Activated CD4-positive, alpha-beta T cell treated with anti-CD3 and anti-CD28 coated beads for 36 hours (primary cell): ENCODE data around the gene CRYGN. TPM values are rescaled to one million over a fixed set of nuclear protein-coding genes. Genes with fewer than 3 reads are reported as not detected.

ENCODE experiments used
- ATAC-seq: fragments of 200-7000 bp; cut with Tn5 transposase; one replicate; pipeline ENCODE4 v1.10.0; 2021; ENCODE audit warnings: mild to moderate bottlenecking, moderate library complexity
- CTCF ChIA-PET: fragments of 350-600 bp; sonication (Branson Sonifier 250); formaldehyde crosslinking; loops from one replicate; lab custom pipeline; 2021; ENCODE audit warnings: antibody characterized with exemption; lab: Charles Lee
- POLR2A ChIA-PET: fragments of 350-600 bp; sonication (Branson Sonifier 250); formaldehyde crosslinking; loops from one replicate; lab custom pipeline; 2021; ENCODE audit warnings: antibody characterized with exemption, inconsistent platforms; lab: Charles Lee
- DNase-seq: peaks from one replicate; pipeline ENCODE4 v3.0.0-alpha.2; 2020
- H3K27ac Mint-ChIP-seq: one replicate; pipeline ENCODE4 v1.8.0; 2021; ENCODE audit warnings: mixed read lengths
- H3K27me3 Mint-ChIP-seq: one replicate; pipeline ENCODE4 v1.8.0; 2021; ENCODE audit warnings: mixed read lengths
- H3K36me3 Mint-ChIP-seq: one replicate; pipeline ENCODE4 v1.8.0; 2021; ENCODE audit warnings: low read depth, mixed read lengths
- H3K4me1 Mint-ChIP-seq: one replicate; pipeline ENCODE4 v1.8.0; 2021; ENCODE audit warnings: mixed read lengths
- H3K4me3 Mint-ChIP-seq: one replicate; pipeline ENCODE4 v1.8.0; 2021; ENCODE audit warnings: mild to moderate bottlenecking, moderate library complexity, mixed read lengths
- H3K9me3 Mint-ChIP-seq: one replicate; pipeline ENCODE4 v1.8.0; 2021; ENCODE audit warnings: low read depth, mixed read lengths
- intact Hi-C, 2 experiments: fragments of 100-400 bp; cut with DNase I in 1 of 2; cut with micrococcal nuclease in 1 of 2; formaldehyde crosslinking; loops; one replicate each; pipeline versions ENCODE4 v1.14.2 to v1.15.1; 2022 to 2024; cut with DNase I, micrococcal nuclease
- total RNA-seq, 2 experiments: library from RNA; stranded (reverse); gene quantifications; one replicate each; pipeline ENCODE4 v1.2.3, GENCODE V29; 2021

Gene CRYGN
- total RNA-seq, 2 experiments from 2014 or later: 0.11 TPM; not detected in 1

GRCh38 chr7:151425670-151426440, 14.1 kb downstream of the CRYGN start:
- intact Hi-C loops: no loop called here
- ChIA-PET POLR2A (interaction anchor here (0.5 kb wide), 1 partner anchor 79 kb away, joined by 5 read pairs; no protein-coding TSS in a partner anchor), CTCF (interaction anchor here (0.9 kb wide), 1 partner anchor 26 kb away, joined by 3 read pairs; no protein-coding TSS in a partner anchor)
- no peaks in the 10 kb centered on the region for H3K27me3 Mint-ChIP-seq
- no peak overlapping the region for H3K4me3 Mint-ChIP-seq
- DNase-seq (no peak), ATAC-seq (no peak)
- peaks cover 33% of the 10 kb centered on the region for H3K4me1 Mint-ChIP-seq
- no peaks in the 10 kb centered on the region for H3K36me3 Mint-ChIP-seq
- H3K27ac Mint-ChIP-seq: no peak overlapping the region
- H3K9me3 Mint-ChIP-seq: peaks cover 9% of the 10 kb centered on the region

DNA sequence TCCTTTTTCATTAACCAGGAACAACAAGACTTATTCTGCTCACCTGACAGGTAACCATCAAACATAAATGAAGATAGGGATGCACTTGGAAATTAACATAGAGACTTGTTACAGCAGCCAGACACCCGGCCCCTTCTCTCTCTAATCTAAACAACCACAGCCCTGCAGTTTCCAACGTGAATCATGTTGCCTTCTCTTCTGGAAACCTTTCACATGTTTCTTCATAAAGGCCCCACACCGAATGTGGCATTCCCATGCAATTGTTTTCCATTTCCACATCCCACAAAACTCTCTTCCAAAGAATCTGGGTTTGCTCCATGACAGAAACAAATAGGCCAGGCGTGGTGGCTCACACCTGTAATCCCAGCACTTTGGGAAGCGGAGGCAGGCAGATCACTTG, 15.1 kb downstream of the CRYGN start:
- ATAC-seq (no peak), DNase-seq (no peak)
- no peaks in the 10 kb centered on the region for H3K27me3 Mint-ChIP-seq
- POLR2A ChIA-PET: no interaction called here
- no peak overlapping the region for H3K4me3 Mint-ChIP-seq
- intact Hi-C loops: no loop called here
- no peaks in the 10 kb centered on the region for H3K36me3 Mint-ChIP-seq
- peaks cover 12% of the 10 kb centered on the region for H3K9me3 Mint-ChIP-seq
- CTCF ChIA-PET: interaction anchor here (0.9 kb wide), 1 partner anchor 27 kb away, joined by 3 read pairs; no protein-coding TSS in a partner anchor
- peaks cover 24% of the 10 kb centered on the region for H3K4me1 Mint-ChIP-seq
- H3K27ac Mint-ChIP-seq: no peak overlapping the region

DNA sequence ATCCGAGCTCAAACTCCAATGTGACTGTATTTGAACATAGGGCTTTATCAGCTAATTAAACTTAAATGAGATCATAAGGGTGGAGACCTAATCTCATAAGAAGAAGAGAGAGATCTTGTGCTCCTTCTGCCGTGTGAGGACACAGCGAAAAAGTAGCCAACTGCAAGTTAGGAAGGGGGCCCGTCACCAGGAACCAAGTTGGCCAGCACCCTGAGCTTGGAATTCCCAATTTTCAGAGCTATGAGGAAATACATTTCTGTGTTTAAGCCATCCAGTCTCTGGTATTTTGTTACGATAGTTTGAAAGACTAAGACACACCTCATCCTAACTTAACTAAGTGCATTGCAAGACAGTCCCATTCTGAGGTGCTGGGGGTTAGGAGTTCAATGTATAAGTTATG, 16.0 kb downstream of the CRYGN start:
- H3K9me3 Mint-ChIP-seq: peaks cover 12% of the 10 kb centered on the region
- no peak overlapping the region for H3K27ac Mint-ChIP-seq
- no peak overlapping the region for H3K4me3 Mint-ChIP-seq
- ATAC-seq (no peak), DNase-seq (no peak)
- no peaks in the 10 kb centered on the region for H3K27me3 Mint-ChIP-seq
- intact Hi-C loops: no loop called here
- ChIA-PET CTCF (interaction anchor here (0.6 to 1.1 kb wide), 3 partner anchors 8 to 82 kb away, joined by 3 to 4 read pairs (median 3); partner anchors contain the start of gene NUB1), POLR2A (no interaction called here)
- peaks cover 16% of the 10 kb centered on the region for H3K4me1 Mint-ChIP-seq
- no peaks in the 10 kb centered on the region for H3K36me3 Mint-ChIP-seq

GRCh38 chr7:151423226-151423625, 16.7 kb downstream of the CRYGN start:
- POLR2A ChIA-PET: no interaction called here
- H3K9me3 Mint-ChIP-seq: peaks cover 12% of the 10 kb centered on the region

GRCh38 chr7:151422212-151422611, 17.7 kb downstream of the CRYGN start:
- H3K27ac Mint-ChIP-seq: no peak overlapping the region
- CTCF ChIA-PET: no interaction called here
- H3K27me3 Mint-ChIP-seq: no peaks in the 10 kb centered on the region
- H3K9me3 Mint-ChIP-seq: peaks cover 14% of the 10 kb centered on the region
- DNase-seq (no peak), ATAC-seq (no peak)
- intact Hi-C loops: no loop called here
- no peaks in the 10 kb centered on the region for H3K36me3 Mint-ChIP-seq
- H3K4me3 Mint-ChIP-seq: no peak overlapping the region
- peaks cover 2% of the 10 kb centered on the region for H3K4me1 Mint-ChIP-seq
- POLR2A ChIA-PET: no interaction called here

More at GRCh38 chr7:151423226-151423625, 16.7 kb downstream of the CRYGN start:
- ATAC-seq (no peak), DNase-seq (no peak)
- no peak overlapping the region for H3K27ac Mint-ChIP-seq
- H3K36me3 Mint-ChIP-seq: no peaks in the 10 kb centered on the region
- H3K4me1 Mint-ChIP-seq: peaks cover 8% of the 10 kb centered on the region
- no peak overlapping the region for H3K4me3 Mint-ChIP-seq
- CTCF ChIA-PET: interaction anchor here (0.7 to 1.1 kb wide), 2 partner anchors 7 to 323 kb away, joined by 3 to 4 read pairs; no protein-coding TSS in a partner anchor
- intact Hi-C loops: no loop called here
- H3K27me3 Mint-ChIP-seq: no peaks in the 10 kb centered on the region

DNA sequence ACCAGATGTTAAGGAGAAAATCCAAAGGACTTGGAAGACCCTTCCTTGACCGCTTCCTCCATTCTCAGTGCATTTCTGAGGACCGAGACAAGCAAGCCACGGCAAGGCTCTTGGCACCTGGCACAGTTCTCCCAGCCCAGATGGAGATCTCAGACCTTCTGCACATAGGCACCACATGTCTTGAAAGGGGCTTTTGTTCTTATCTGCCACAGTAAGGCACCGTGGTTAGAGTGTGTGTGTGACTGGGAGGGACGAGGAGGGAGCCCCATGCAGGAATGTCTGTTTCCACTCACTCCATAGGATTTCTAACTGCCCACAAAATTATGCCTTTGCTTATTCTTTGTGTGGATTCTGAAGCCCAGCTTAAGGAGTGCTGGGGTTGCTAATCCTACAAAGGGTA, 19.8 kb downstream of the CRYGN start:
- no peaks in the 10 kb centered on the region for H3K36me3 Mint-ChIP-seq
- no peak overlapping the region for H3K4me3 Mint-ChIP-seq
- H3K9me3 Mint-ChIP-seq: peaks cover 14% of the 10 kb centered on the region
- no peak overlapping the region for H3K27ac Mint-ChIP-seq
- ChIA-PET POLR2A (no interaction called here), CTCF (interaction anchor here (0.7 to 1.1 kb wide), 3 partner anchors 176 to 340 kb away, joined by 3 read pairs; no protein-coding TSS in a partner anchor)
- H3K4me1 Mint-ChIP-seq: no peaks in the 10 kb centered on the region
- intact Hi-C loops: no loop called here
- H3K27me3 Mint-ChIP-seq: no peaks in the 10 kb centered on the region
- DNase-seq (no peak), ATAC-seq (no peak)

DNA sequence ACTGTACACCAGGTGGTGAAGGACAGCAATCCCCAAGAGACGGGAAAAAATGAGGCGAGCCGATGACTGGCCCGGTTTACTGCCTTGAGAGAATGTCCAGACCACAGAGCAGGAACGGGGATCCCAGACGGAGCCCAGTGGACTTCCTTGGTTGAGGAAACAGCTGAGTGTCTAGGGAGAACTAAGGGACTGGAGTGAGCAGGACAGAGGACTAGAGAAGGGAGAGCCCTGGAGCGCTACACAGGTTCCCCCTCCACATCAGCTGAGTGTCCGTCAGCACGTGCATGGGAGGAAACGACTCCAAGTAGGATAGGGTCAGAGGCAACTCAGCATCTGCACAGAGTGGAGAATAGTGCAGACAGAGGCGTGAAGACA, 23.0 kb downstream of the CRYGN start:
- no peak for ATAC-seq
- CTCF ChIA-PET: no interaction called here

DNA sequence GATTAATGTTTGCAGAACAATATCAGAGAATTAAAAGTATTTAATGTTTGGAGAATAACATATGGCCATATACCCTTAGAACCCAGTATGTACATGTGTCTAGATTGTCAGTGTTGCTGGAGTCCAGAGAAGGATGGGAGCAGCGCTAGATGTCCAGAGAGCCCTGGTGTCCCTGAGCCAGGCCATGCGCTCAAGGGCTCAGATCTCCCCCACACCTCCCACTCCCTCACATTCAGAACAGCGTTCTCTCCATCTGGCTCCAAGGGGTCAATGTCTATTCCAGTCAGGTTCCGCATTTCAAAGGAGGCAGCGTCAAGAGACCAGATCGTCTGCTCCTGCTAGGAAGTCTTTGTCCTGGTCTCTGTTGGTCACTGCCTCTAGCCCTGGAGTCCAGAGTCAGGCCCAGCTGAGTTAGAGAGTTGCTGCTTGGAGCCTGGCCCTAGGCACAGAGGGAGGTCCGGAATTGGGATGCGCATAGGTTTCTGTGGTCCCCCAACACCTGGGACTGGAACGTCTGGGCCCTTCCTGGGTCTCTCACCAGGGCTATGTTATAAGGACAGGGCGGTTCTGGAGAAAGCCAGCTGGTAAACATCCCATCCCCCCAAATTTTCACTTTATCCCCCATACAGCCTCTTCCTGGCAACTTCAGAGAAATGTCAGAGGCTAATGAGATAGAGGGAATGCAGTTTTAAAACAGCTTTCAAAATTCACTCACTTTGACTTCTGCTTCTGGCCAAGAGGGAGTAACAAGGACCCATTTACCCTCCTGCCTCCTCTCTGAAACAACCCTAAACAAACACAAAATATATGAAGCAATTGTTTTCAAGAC, 23.6 kb downstream of the CRYGN start:
- Mint-ChIP-seq H3K27me3 (peaks cover 18% of the 10 kb centered on the region), H3K36me3 (no peaks in the 10 kb centered on the region), H3K27ac (no peak overlapping the region), H3K4me1 (peaks cover 28% of the 10 kb centered on the region), H3K4me3 (no peak overlapping the region), H3K9me3 (peaks cover 5% of the 10 kb centered on the region)
- DNase-seq (no peak), ATAC-seq (no peak)
- intact Hi-C loops: no loop called here
- CTCF ChIA-PET: interaction anchor here (0.9 kb wide), 1 partner anchor 8 kb away, joined by 4 read pairs; no protein-coding TSS in a partner anchor
- POLR2A ChIA-PET: no interaction called here

More for the DNA sequence above, 23.0 kb downstream of the CRYGN start:
- H3K4me1 Mint-ChIP-seq: peaks cover 24% of the 10 kb centered on the region
- H3K4me3 Mint-ChIP-seq: no peak overlapping the region
- H3K27ac Mint-ChIP-seq: no peak overlapping the region
- POLR2A ChIA-PET: no interaction called here
- intact Hi-C loops: no loop called here
- H3K9me3 Mint-ChIP-seq: peaks cover 5% of the 10 kb centered on the region
- H3K36me3 Mint-ChIP-seq: no peaks in the 10 kb centered on the region
- DNase-seq: no peak
- H3K27me3 Mint-ChIP-seq: peaks cover 12% of the 10 kb centered on the region

DNA sequence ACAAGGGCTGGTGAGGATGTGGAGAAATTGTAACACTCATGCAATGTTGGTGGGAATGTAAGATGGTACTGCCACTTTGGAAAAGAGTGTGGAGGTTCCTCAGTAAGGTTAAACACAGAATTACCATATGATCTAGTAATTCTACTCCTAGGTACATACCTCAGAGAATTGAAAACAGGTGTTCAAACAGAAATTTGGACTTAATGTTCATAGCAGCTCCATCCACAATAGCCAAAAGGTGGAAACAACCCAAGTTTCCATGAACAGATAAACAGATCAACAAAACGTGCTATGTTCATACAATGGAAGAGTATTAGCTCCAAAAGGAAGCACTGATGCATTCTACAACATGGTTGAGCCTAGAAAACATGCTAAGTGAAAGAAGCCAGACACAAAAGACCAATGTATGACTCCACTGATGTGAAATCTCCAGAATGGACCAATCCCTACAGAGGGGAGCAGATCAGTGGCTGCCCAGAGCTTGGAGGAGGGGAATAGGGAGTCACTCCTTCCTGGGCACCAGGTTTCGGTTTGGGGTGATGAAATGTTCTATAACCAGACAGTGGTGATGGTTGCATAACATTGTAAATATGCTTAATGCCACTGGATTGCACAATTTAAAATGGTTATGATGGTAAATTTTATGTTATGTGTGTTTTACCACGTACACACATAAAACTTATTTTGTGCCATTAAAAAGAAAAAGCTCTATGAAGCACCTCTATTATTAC, 24.4 kb downstream of the CRYGN start:
- CTCF ChIA-PET: interaction anchor here (0.7 to 1.0 kb wide), 3 partner anchors 8 to 105 kb away, joined by 3 to 4 read pairs (median 4); no protein-coding TSS in a partner anchor
- H3K4me3 Mint-ChIP-seq: no peak overlapping the region
- intact Hi-C loops: loop anchor here in 1 of 2 experiments (2.0 kb wide), 1 partner anchor 57 kb away; no protein-coding TSS in a partner anchor
- no peak for ATAC-seq
- peaks cover 25% of the 10 kb centered on the region for H3K27me3 Mint-ChIP-seq
- no peak overlapping the region for H3K27ac Mint-ChIP-seq
- DNase-seq: no peak
- H3K4me1 Mint-ChIP-seq: peaks cover 32% of the 10 kb centered on the region
- peaks cover 4% of the 10 kb centered on the region for H3K9me3 Mint-ChIP-seq
- H3K36me3 Mint-ChIP-seq: no peaks in the 10 kb centered on the region
- POLR2A ChIA-PET: interaction anchor here (0.6 kb wide), 1 partner anchor 76 kb away, joined by 3 read pairs; no protein-coding TSS in a partner anchor

GRCh38 chr7:151413241-151413640, 26.7 kb downstream of the CRYGN start:
- POLR2A ChIA-PET: no interaction called here
- H3K9me3 Mint-ChIP-seq: peaks cover 2% of the 10 kb centered on the region
- no peak overlapping the region for H3K27ac Mint-ChIP-seq
- H3K4me3 Mint-ChIP-seq: no peak overlapping the region
- peaks cover 38% of the 10 kb centered on the region for H3K4me1 Mint-ChIP-seq
- CTCF ChIA-PET: interaction anchor here (1.1 to 2.1 kb wide), 2 partner anchors 30 to 35 kb away, joined by 4 to 13 read pairs; no protein-coding TSS in a partner anchor
- DNase-seq (no peak), ATAC-seq (no peak)
- H3K36me3 Mint-ChIP-seq: no peaks in the 10 kb centered on the region
- H3K27me3 Mint-ChIP-seq: peaks cover 35% of the 10 kb centered on the region
- intact Hi-C loops: loop anchor here in 1 of 2 experiments (5.0 kb wide), 1 partner anchor 34 kb away; no protein-coding TSS in a partner anchor
